HG03095 (cell line): ENCODE data around the gene CST7.
"Not testable (repeated sequence)": the region's sequence is repeated elsewhere in the genome, so short reads cannot be mapped to it uniquely, and the experiment has no call there.

ENCODE experiments used
- ATAC-seq: cut with Tn5 transposase; IDR thresholded peaks from one replicate; pipeline ENCODE4 v1.9.1; 2021; ENCODE audit warnings: moderate library complexity; ENCODE audit not compliant: unreplicated experiment

CST7 gene

GRCh38 chr20:24998631-24999445, 49.8 kb downstream of the CST7 start:
- ATAC-seq, result no peak

DNA sequence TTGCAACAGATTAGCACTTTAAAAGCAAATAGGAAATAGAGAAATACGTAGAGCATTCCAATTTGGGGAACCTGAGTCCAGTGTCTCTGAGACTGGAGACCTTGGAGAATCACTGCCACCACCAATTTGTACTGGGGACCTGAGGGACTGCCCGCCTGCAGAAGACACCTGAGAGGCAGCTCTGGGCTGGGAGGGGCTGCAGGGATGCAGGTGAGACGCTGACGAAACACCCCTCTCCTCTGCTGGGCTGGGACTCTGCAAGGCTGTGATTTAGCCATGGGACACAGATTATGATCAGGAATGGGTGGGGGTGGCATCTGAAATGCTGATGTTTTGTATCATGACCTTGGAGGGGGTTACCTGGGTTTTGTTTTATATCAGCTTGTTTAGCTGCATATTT, 50.5 kb downstream of the CST7 start:
- no peak for ATAC-seq

DNA sequence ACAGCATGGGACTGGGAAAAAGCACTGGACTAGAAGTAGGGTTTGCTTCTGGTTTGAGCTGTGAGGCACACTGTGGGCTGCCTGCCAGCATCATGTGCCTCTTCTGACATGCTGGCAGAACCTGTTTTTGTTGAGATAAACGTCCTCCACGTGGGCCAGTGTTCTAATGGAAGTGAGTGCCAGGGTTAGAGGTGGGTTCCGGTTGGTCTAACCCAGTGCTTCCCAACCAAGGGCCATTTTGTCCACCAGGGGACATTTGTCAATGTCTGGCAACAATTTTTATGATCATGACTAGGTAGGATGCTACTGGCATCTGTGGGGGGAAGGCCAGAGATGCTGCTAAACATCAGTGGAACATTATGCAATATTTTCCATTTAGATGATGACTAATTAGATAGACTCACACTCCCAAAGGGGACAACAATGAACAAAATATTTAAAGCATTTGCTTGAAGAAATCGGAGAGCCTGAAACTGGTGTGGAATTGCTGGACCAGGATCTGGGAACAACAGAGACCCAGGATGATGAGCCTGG, 51.3 kb downstream of the CST7 start:
- ATAC-seq, result no peak

DNA sequence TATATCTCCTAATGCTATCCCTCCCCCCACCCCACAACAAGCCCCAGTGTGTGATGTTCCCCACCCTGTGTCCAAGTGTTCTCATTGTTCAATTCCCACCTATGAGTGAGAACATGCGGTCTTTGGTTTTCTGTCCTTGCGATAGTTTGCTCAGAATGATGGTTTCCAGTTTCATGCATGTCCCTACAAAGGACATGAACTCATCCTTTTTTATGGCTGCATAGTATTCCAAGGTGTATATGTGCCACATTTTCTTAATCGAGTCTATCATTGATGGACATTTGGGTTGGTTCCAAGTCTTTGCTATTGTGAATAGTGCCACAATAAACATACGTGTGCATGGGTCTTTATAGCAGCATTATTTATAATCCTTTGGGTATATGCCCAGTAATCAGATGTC, 52.3 kb downstream of the CST7 start:
- not testable (repeated sequence) for ATAC-seq

GRCh38 chr20:25003002-25003401, 53.9 kb downstream of the CST7 start:
- no peak for ATAC-seq

DNA sequence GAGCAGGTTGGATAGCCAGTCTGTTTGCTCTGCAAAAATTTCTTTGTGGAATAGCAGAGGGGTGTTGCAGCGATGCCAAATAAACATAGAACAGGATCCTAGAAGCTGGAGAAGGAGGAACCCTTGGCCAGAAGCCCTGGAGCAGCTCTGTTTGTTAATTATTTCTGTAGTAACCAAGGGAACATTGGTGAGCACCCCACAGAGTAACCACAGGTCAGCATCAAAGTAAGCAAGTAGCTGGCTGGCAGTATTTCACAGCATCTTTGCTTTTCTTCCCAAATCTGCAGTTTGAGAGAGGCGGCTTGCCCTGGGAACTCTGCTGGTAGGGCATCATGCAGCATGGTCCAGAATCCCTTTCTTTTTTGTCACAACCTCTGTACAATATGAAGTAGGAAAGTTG, 56.2 kb downstream of the CST7 start:
- ATAC-seq, result no peak

DNA sequence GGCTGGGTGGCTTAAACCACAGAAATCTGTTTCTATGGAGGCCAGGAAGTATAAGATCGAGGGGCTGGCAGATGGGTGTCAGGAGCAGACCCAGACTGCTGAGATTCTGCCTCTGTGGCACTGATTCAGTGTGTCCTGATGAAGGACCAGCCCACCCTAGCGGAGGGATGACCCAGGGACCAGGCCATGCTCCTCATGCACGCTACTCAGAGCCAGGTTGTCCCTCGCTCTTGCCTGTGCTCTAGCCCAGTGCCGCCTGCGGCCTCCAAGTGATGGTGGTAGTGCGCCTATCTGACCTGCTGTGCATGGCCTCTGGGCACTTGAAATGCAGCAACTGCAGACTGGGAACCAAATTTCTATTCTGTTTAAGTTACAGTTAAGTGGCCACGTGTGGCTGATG, 56.6 kb downstream of the CST7 start:
- ATAC-seq, result no peak

- no peak for ATAC-seq
Measured at GRCh38 chr20:25006431-25007167, 57.5 kb downstream of the CST7 start.

DNA sequence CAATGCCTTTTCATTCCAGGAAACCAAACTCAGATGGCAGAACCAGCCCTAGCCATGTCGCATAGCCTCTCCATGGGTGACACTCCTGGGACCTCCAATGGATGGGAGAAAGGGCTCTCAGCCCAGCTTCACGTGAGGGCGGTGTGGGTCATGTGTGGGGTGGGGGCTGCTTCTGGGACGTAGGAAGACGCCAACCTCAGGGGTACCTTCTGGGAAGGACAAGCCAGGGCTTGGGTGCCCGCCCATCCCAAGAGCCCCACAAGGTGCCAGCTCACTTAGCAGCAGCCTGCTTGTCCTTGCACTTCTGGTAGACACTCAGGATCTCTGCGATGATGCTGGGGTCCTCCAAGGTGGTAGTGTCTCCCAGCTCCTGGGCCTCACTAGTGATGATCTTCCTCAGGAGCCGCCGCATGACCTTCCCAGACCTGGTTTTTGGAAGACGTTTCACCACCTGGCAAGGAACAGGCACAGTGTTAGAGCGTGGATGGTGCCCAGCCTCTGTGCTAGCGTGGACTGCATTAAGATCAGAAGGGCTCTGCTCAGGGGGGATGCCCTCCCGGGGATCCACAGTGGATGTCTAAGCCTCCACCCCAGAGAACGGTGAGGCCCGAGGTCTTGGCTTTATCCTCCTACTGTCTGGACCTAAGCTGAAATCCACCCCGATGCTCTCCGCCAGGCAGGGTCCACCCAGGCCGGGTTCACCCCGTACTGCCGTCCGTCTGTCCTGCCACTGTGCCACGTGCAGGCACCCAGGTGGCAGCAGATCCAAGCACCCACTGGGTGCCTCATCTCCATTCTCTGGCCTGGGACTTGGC, 58.6 kb downstream of the CST7 start:
- no peak for ATAC-seq

DNA sequence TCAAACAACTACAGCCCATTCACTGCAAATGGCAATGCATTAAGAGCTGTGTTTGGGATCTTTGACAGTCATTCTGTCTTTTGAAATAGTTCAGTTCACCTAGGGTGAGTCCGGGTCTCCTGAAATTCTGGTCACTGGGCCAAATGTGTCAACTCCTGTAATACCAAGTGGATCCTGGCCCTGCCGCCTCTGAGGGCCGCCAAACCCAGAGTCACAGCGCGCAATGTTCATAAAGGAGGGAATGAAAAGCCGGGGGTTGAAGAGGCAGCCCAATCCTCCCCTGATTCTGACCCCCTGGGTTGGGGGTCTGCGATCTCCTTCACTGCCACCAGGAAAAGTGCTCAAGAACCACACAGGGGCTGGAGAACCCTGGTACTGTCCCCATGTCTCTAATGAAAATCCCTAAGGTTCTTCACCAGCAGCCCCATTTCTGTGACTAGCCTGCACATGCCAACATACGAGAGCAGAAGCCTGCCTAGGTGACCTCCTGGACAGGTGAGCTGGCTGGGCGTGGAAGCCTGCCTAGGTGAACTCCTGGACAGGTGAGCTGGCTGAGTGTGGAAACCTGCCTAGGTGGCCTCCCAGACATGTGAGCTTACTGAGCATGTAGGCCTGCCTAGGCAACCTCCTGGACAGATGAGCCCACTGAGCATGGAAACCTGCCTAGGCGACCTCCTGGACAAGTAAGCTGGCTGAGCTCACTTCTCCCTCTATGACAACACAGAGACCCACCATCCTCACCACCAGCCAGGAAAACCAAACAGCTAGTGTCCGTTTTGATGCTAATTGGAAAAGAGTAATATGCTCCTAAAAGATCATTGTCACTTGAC, 59.5 kb downstream of the CST7 start:
- ATAC-seq, result no peak
